ENCODE results near the gene SUV39H1.
"Not testable (repeated sequence)": the region's sequence is repeated elsewhere in the genome, so short reads cannot be mapped to it uniquely, and the experiment has no call there.

The SUV39H1 gene

GRCh38 chrX:48654746-48655145 lies 41.8 kb upstream of the SUV39H1 start:
- H2BK120ac ChIP-seq (ENCODE audit: insufficient read depth, low read length, poor library complexity); H3K79me2 ChIP-seq (ENCODE audit: control insufficient read depth, insufficient read depth, low read length, poor library complexity); H3K36me3 ChIP-seq (ENCODE audit: control insufficient read depth in 1 of 2, insufficient read depth in 2 of 2, low read length in 2 of 2); H3K27ac ChIP-seq (ENCODE audit: low read depth, low read length); H3K18ac ChIP-seq (ENCODE audit: low read length); H4K91ac ChIP-seq (ENCODE audit: low read depth, low read length); H3K14ac ChIP-seq (ENCODE audit: low read length); H3K9me3 ChIP-seq (ENCODE audit: insufficient read depth, low read depth, low read length); H2AFZ ChIP-seq (ENCODE audit: insufficient read depth, low read length, poor library complexity); H2AK5ac ChIP-seq (ENCODE audit: low read length); H3K4me2 ChIP-seq (ENCODE audit: low read length); DNase-seq; H4K12ac ChIP-seq (ENCODE audit: low read depth, low read length); H3K9ac ChIP-seq (ENCODE audit: low read length); H3K4me1 ChIP-seq (ENCODE audit: control insufficient read depth in 1 of 2, insufficient read depth in 2 of 2, low read length in 2 of 2); H3K27me3 ChIP-seq (ENCODE audit: insufficient read depth, low read length); H3K23ac ChIP-seq (ENCODE audit: low read length); H3K4me3 ChIP-seq (ENCODE audit: low read depth, low read length); H4K8ac ChIP-seq (ENCODE audit: low read depth, low read length); H2BK12ac ChIP-seq (ENCODE audit: low read length); H3K79me1 ChIP-seq (ENCODE audit: low read length); H3K4ac ChIP-seq (ENCODE audit: low read depth, low read length); H2BK5ac ChIP-seq (ENCODE audit: low read depth, low read length, poor library complexity): not testable (repeated sequence)
- no CpG with 5 or more reads among the region's 19 CpGs for whole genome bisulfite sequencing (ENCODE audit: extremely low coverage, insufficient coverage, insufficient read length)

- H4K12ac ChIP-seq (ENCODE audit: low read depth, low read length): not testable (repeated sequence)
These were observed 36.8 kb upstream of the SUV39H1 start for GRCh38 chrX:48659686-48660085.

GRCh38 chrX:48663241-48663640 lies 33.3 kb upstream of the SUV39H1 start:
- WGBS (ENCODE audit: extremely low coverage, insufficient coverage, insufficient read length): no CpG with 5 or more reads among the region's 1 CpG
- H3K36me3 ChIP-seq (ENCODE audit: control insufficient read depth in 1 of 2, insufficient read depth in 2 of 2, low read length in 2 of 2): no peaks in the 10 kb centered on the region
- no peak overlapping the region for H3K27ac ChIP-seq (ENCODE audit: low read depth, low read length)

More at GRCh38 chrX:48659686-48660085, 36.8 kb upstream of the SUV39H1 start:
- not testable (repeated sequence) for H3K79me2 ChIP-seq (ENCODE audit: control insufficient read depth, insufficient read depth, low read length, poor library complexity); H4K8ac ChIP-seq (ENCODE audit: low read depth, low read length); H3K18ac ChIP-seq (ENCODE audit: low read length); H3K4me3 ChIP-seq (ENCODE audit: low read depth, low read length); H2BK12ac ChIP-seq (ENCODE audit: low read length); H2BK120ac ChIP-seq (ENCODE audit: insufficient read depth, low read length, poor library complexity); H3K36me3 ChIP-seq (ENCODE audit: control insufficient read depth in 1 of 2, insufficient read depth in 2 of 2, low read length in 2 of 2); H3K79me1 ChIP-seq (ENCODE audit: low read length); H3K4me1 ChIP-seq (ENCODE audit: control insufficient read depth in 1 of 2, insufficient read depth in 2 of 2, low read length in 2 of 2); H2AFZ ChIP-seq (ENCODE audit: insufficient read depth, low read length, poor library complexity); H3K4ac ChIP-seq (ENCODE audit: low read depth, low read length); H2AK5ac ChIP-seq (ENCODE audit: low read length); H3K23ac ChIP-seq (ENCODE audit: low read length); H3K4me2 ChIP-seq (ENCODE audit: low read length); H4K91ac ChIP-seq (ENCODE audit: low read depth, low read length); H3K14ac ChIP-seq (ENCODE audit: low read length); H3K27me3 ChIP-seq (ENCODE audit: insufficient read depth, low read length); DNase-seq; H3K9ac ChIP-seq (ENCODE audit: low read length); H2BK5ac ChIP-seq (ENCODE audit: low read depth, low read length, poor library complexity); H3K27ac ChIP-seq (ENCODE audit: low read depth, low read length); H3K9me3 ChIP-seq (ENCODE audit: insufficient read depth, low read depth, low read length)
- WGBS (ENCODE audit: extremely low coverage, insufficient coverage, insufficient read length): no CpG with 5 or more reads among the region's 34 CpGs

GRCh38 chrX:48664156-48664555 lies 32.4 kb upstream of the SUV39H1 start:
- no peaks in the 10 kb centered on the region for H3K79me1 ChIP-seq (ENCODE audit: low read length)
- no peak overlapping the region for H4K12ac ChIP-seq (ENCODE audit: low read depth, low read length)
- no peak overlapping the region for H2BK5ac ChIP-seq (ENCODE audit: low read depth, low read length, poor library complexity)
- H2AK5ac ChIP-seq (ENCODE audit: low read length): no peak overlapping the region
- no peaks in the 10 kb centered on the region for H3K4me1 ChIP-seq (ENCODE audit: control insufficient read depth in 1 of 2, insufficient read depth in 2 of 2, low read length in 2 of 2)
- H2BK120ac ChIP-seq (ENCODE audit: insufficient read depth, low read length, poor library complexity): no peak overlapping the region
- no peak overlapping the region for H3K4me2 ChIP-seq (ENCODE audit: low read length)
- H3K18ac ChIP-seq (ENCODE audit: low read length): no peak overlapping the region
- H3K27ac ChIP-seq (ENCODE audit: low read depth, low read length): no peak overlapping the region
- no peak for DNase-seq
- no peaks in the 10 kb centered on the region for H3K36me3 ChIP-seq (ENCODE audit: control insufficient read depth in 1 of 2, insufficient read depth in 2 of 2, low read length in 2 of 2)
- H4K8ac ChIP-seq (ENCODE audit: low read depth, low read length): no peak overlapping the region
- H3K4ac ChIP-seq (ENCODE audit: low read depth, low read length): no peak overlapping the region
- H3K79me2 ChIP-seq (ENCODE audit: control insufficient read depth, insufficient read depth, low read length, poor library complexity): no peaks in the 10 kb centered on the region
- H2AFZ ChIP-seq (ENCODE audit: insufficient read depth, low read length, poor library complexity): no peak overlapping the region
- no peak overlapping the region for H2BK12ac ChIP-seq (ENCODE audit: low read length)
- H4K91ac ChIP-seq (ENCODE audit: low read depth, low read length): no peak overlapping the region
- no peak overlapping the region for H3K9ac ChIP-seq (ENCODE audit: low read length)
- no peak overlapping the region for H3K14ac ChIP-seq (ENCODE audit: low read length)
- H3K9me3 ChIP-seq (ENCODE audit: insufficient read depth, low read depth, low read length): no peaks in the 10 kb centered on the region
- H3K27me3 ChIP-seq (ENCODE audit: insufficient read depth, low read length): no peaks in the 10 kb centered on the region
- no peak overlapping the region for H3K4me3 ChIP-seq (ENCODE audit: low read depth, low read length)
- WGBS (ENCODE audit: extremely low coverage, insufficient coverage, insufficient read length): no CpG with 5 or more reads among the region's 1 CpG
- H3K23ac ChIP-seq (ENCODE audit: low read length): no peak overlapping the region

More at GRCh38 chrX:48663241-48663640, 33.3 kb upstream of the SUV39H1 start:
- Histone ChIP-seq H2BK12ac (ENCODE audit: low read length) (no peak overlapping the region), H3K18ac (ENCODE audit: low read length) (no peak overlapping the region), H3K14ac (ENCODE audit: low read length) (no peak overlapping the region), H4K8ac (ENCODE audit: low read depth, low read length) (no peak overlapping the region), H3K27me3 (ENCODE audit: insufficient read depth, low read length) (no peaks in the 10 kb centered on the region), H2AFZ (ENCODE audit: insufficient read depth, low read length, poor library complexity) (no peak overlapping the region), H4K12ac (ENCODE audit: low read depth, low read length) (no peak overlapping the region), H3K4me2 (ENCODE audit: low read length) (no peak overlapping the region), H2BK5ac (ENCODE audit: low read depth, low read length, poor library complexity) (no peak overlapping the region), H3K23ac (ENCODE audit: low read length) (no peak overlapping the region), H2BK120ac (ENCODE audit: insufficient read depth, low read length, poor library complexity) (no peak overlapping the region), H3K79me2 (ENCODE audit: control insufficient read depth, insufficient read depth, low read length, poor library complexity) (no peaks in the 10 kb centered on the region), H3K4me1 (ENCODE audit: control insufficient read depth in 1 of 2, insufficient read depth in 2 of 2, low read length in 2 of 2) (no peaks in the 10 kb centered on the region), H2AK5ac (ENCODE audit: low read length) (no peak overlapping the region), H4K91ac (ENCODE audit: low read depth, low read length) (no peak overlapping the region), H3K4ac (ENCODE audit: low read depth, low read length) (no peak overlapping the region), H3K79me1 (ENCODE audit: low read length) (no peaks in the 10 kb centered on the region), H3K9ac (ENCODE audit: low read length) (no peak overlapping the region), H3K4me3 (ENCODE audit: low read depth, low read length) (no peak overlapping the region), H3K9me3 (ENCODE audit: insufficient read depth, low read depth, low read length) (no peaks in the 10 kb centered on the region)
- DNase-seq: no peak

Data from trophoblast cell (in vitro differentiated cells and primary cell).